ENCODE results near the gene PSG2.
"Not testable (repeated sequence)": the region's sequence is repeated elsewhere in the genome, so short reads cannot be mapped to it uniquely, and the experiment has no call there.

The PSG2 gene

GRCh38 chr19:43082601-43083000, at the start of gene PSG2:
Gene PSG2, minus strand, starts transcription at chr19:43082701. Its CDS starts 132 bp downstream, at chr19:43082569.
- DNase-seq: not testable (repeated sequence)

GRCh38 chr19:43131281-43131842, 48.9 kb upstream of the PSG2 start:
- DNase-seq: peak; percentile 74

GRCh38 chr19:43129197-43129596, 46.7 kb upstream of the PSG2 start:
- DNase-seq: not testable (repeated sequence)

- not testable (repeated sequence) for DNase-seq
Measured at GRCh38 chr19:43127336-43127735, 44.8 kb upstream of the PSG2 start.

- no peak for DNase-seq
Measured at GRCh38 chr19:43126720-43127119, 44.2 kb upstream of the PSG2 start.

- DNase-seq: no peak
Measured at GRCh38 chr19:43124360-43124759, 41.9 kb upstream of the PSG2 start.

GRCh38 chr19:43120433-43121026, 38.0 kb upstream of the PSG2 start:
- DNase-seq: not testable (repeated sequence)

GRCh38 chr19:43119526-43119925, 37.0 kb upstream of the PSG2 start:
- not testable (repeated sequence) for DNase-seq

GRCh38 chr19:43116421-43116820, 33.9 kb upstream of the PSG2 start:
- not testable (repeated sequence) for DNase-seq

- DNase-seq: not testable (repeated sequence)
Measured at GRCh38 chr19:43115548-43115947, 33.0 kb upstream of the PSG2 start.

- not testable (repeated sequence) for DNase-seq
Measured at GRCh38 chr19:43115064-43115463, 32.6 kb upstream of the PSG2 start.

GRCh38 chr19:43114626-43115025, 32.1 kb upstream of the PSG2 start:
- DNase-seq: not testable (repeated sequence)

GRCh38 chr19:43107401-43107800, 24.9 kb upstream of the PSG2 start:
- DNase-seq: not testable (repeated sequence)

- DNase-seq: no peak
Measured at GRCh38 chr19:43105496-43105895, 23.0 kb upstream of the PSG2 start.

- peak; percentile 5 for DNase-seq
Measured at GRCh38 chr19:43104215-43104850, 21.8 kb upstream of the PSG2 start.

GRCh38 chr19:43101950-43102349, 19.4 kb upstream of the PSG2 start:
- DNase-seq: no peak

GRCh38 chr19:43098416-43098815, 15.9 kb upstream of the PSG2 start:
- not testable (repeated sequence) for DNase-seq

- peak; percentile 4 for DNase-seq
Measured at GRCh38 chr19:43087702-43088340, 5.3 kb upstream of the PSG2 start.

GRCh38 chr19:43085796-43086530, 3.5 kb upstream of the PSG2 start:
- not testable (repeated sequence) for DNase-seq

- not testable (repeated sequence) for DNase-seq
Measured at GRCh38 chr19:43084196-43084832, 1.8 kb upstream of the PSG2 start.

GRCh38 chr19:43083721-43084120, 1.2 kb upstream of the PSG2 start:
- not testable (repeated sequence) for DNase-seq

GRCh38 chr19:43078311-43078710, 4.2 kb downstream of the PSG2 start:
- no peak for DNase-seq

GRCh38 chr19:43077881-43078280, 4.6 kb downstream of the PSG2 start:
- DNase-seq: not testable (repeated sequence)
